OCI-LY3 (cell line): ENCODE data around the gene ARMC3.

Experiments used
- H2AFZ ChIP-seq: fragments of 200-600, 300-600 bp; shearing (Covaris generic); 2 replicates; pipeline ENCODE4 v1.6.0; 2014; ENCODE audit warnings: antibody characterized with exemption, low read depth, low read length
- H3K27ac ChIP-seq: fragments of 200-600, 300-600 bp; sonication (generic); 2 replicates; pipeline ENCODE4 v1.5.1; 2014; ENCODE audit warnings: mild to moderate bottlenecking, low read length, moderate library complexity, mixed read lengths
- H3K27me3 ChIP-seq: fragments of 200-600, 300-600 bp; sonication (generic); 2 replicates; pipeline ENCODE4 v1.6.1; 2014; ENCODE audit warnings: low read depth, low read length, mixed read lengths
- H3K36me3 ChIP-seq: fragments of 200-600, 300-600 bp; sonication (generic); replicated peaks from 2 replicates; pipeline ENCODE3; 2014; ENCODE audit warnings: low read depth, low read length, mixed read lengths
- H3K4me1 ChIP-seq: fragments of 300-600, 200-600 bp; sonication (generic); 2 replicates; pipeline ENCODE4 v1.6.1; 2014; ENCODE audit warnings: low read length, mixed read lengths
- H3K4me2 ChIP-seq: fragments of 200-600, 300-600 bp; sonication (generic); 2 replicates; pipeline ENCODE4 v1.6.1; 2014; ENCODE audit warnings: low read length, mixed read lengths
- H3K4me3 ChIP-seq: fragments of 300-600, 200-600 bp; sonication (generic); 2 replicates; pipeline ENCODE4 v1.5.1; 2014; ENCODE audit warnings: antibody characterized with exemption, mild to moderate bottlenecking, low read length, moderate library complexity
- H3K79me2 ChIP-seq: fragments of 300-600, 200-600 bp; shearing (Covaris generic); 2 replicates; pipeline ENCODE4 v1.6.1; 2014; ENCODE audit warnings: mild to moderate bottlenecking, low read length, mixed read lengths
- H3K9ac ChIP-seq: fragments of 300-600, 200-600 bp; shearing (Covaris generic); 2 replicates; pipeline ENCODE4 v1.6.0; 2014; ENCODE audit warnings: mild to moderate bottlenecking, low read length, moderate library complexity
- H3K9me3 ChIP-seq: fragments of 200-600, 300-600 bp; shearing (Covaris generic); 2 replicates; pipeline ENCODE4 v1.6.1; 2014; ENCODE audit warnings: low read length, mixed read lengths; ENCODE audit not compliant: insufficient read depth
- H4K20me1 ChIP-seq: fragments of 200-600, 300-600 bp; sonication (generic); 2 replicates; pipeline ENCODE4 v1.6.1; 2016; ENCODE audit warnings: low read length, mixed read lengths; ENCODE audit not compliant: insufficient read depth
- CTCF ChIP-seq: fragments of 200-600, 300-600 bp; sonication (generic); IDR thresholded peaks from 2 replicates; pipeline ENCODE4 v1.5.1; 2014; ENCODE audit warnings: antibody characterized with exemption, low read length, low read depth
- EZH2phosphoT487 ChIP-seq: fragments of 200-600 bp; shearing (Covaris generic); IDR thresholded peaks from 2 replicates; pipeline ENCODE4 v1.6.1; 2018; ENCODE audit warnings: antibody characterized with exemption, mixed run types, low read depth

Gene ARMC3

GRCh38 chr10:23038172-23038571, 110.3 kb downstream of the ARMC3 start:
- no peak for TF ChIP-seq EZH2phosphoT487

GRCh38 chr10:23040002-23040401, 112.1 kb downstream of the ARMC3 start:
- Histone ChIP-seq H3K4me3 (no peak overlapping the region), H3K79me2 (no peaks in the 10 kb centered on the region), H3K4me2 (no peak overlapping the region), H3K9me3 (no peaks in the 10 kb centered on the region), H3K4me1 (no peaks in the 10 kb centered on the region), H4K20me1 (no peaks in the 10 kb centered on the region), H3K27me3 (no peaks in the 10 kb centered on the region), H2AFZ (no peak overlapping the region), H3K36me3 (no peaks in the 10 kb centered on the region), H3K9ac (no peak overlapping the region), H3K27ac (no peak overlapping the region)
- TF ChIP-seq EZH2phosphoT487, result no peak
- no peak for TF ChIP-seq CTCF

More at GRCh38 chr10:23038172-23038571, 110.3 kb downstream of the ARMC3 start:
- Histone ChIP-seq H3K27me3 (no peaks in the 10 kb centered on the region), H3K4me3 (no peak overlapping the region), H3K4me2 (no peak overlapping the region), H3K9me3 (no peaks in the 10 kb centered on the region), H3K79me2 (no peaks in the 10 kb centered on the region), H3K9ac (no peak overlapping the region), H2AFZ (no peak overlapping the region), H3K27ac (no peak overlapping the region), H3K4me1 (no peaks in the 10 kb centered on the region), H3K36me3 (no peaks in the 10 kb centered on the region), H4K20me1 (no peaks in the 10 kb centered on the region)

GRCh38 chr10:23046027-23046426, 118.2 kb downstream of the ARMC3 start:
- TF ChIP-seq CTCF, result no peak
- no peak for TF ChIP-seq EZH2phosphoT487
- H3K27ac ChIP-seq, result no peak overlapping the region

GRCh38 chr10:23047201-23048050, 119.6 kb downstream of the ARMC3 start:
- Histone ChIP-seq H3K36me3 (no peaks in the 10 kb centered on the region), H3K4me3 (no peak overlapping the region), H2AFZ (no peak overlapping the region), H3K27ac (no peak overlapping the region), H4K20me1 (no peaks in the 10 kb centered on the region), H3K9me3 (no peaks in the 10 kb centered on the region), H3K27me3 (no peaks in the 10 kb centered on the region), H3K4me2 (no peak overlapping the region), H3K4me1 (no peaks in the 10 kb centered on the region), H3K9ac (no peak overlapping the region), H3K79me2 (no peaks in the 10 kb centered on the region)
- TF ChIP-seq EZH2phosphoT487 (no peak), CTCF (no peak)

More at GRCh38 chr10:23046027-23046426, 118.2 kb downstream of the ARMC3 start:
- H3K79me2 ChIP-seq, result no peaks in the 10 kb centered on the region
- H3K4me3 ChIP-seq, result no peak overlapping the region
- no peaks in the 10 kb centered on the region for H3K9me3 ChIP-seq
- no peak overlapping the region for H3K9ac ChIP-seq
- H3K4me2 ChIP-seq, result no peak overlapping the region
- no peaks in the 10 kb centered on the region for H3K27me3 ChIP-seq
- no peaks in the 10 kb centered on the region for H3K4me1 ChIP-seq
- H2AFZ ChIP-seq, result no peak overlapping the region
- no peaks in the 10 kb centered on the region for H4K20me1 ChIP-seq
- no peaks in the 10 kb centered on the region for H3K36me3 ChIP-seq
